PC-3 (cell line): Measurements from ENCODE around the gene NR3C1.

Source experiments
- EZH2phosphoT487 ChIP-seq: fragments of 300-600 bp; sonication (generic); IDR thresholded peaks from 2 replicates; pipeline ENCODE4 v1.6.1; 2018; ENCODE audit warnings: mild to moderate bottlenecking, antibody characterized with exemption, low read length, borderline replicate concordance
- TF ChIP-seq, protein P1 (sequence below): fragments of 300-600 bp; sonication (generic); conservative IDR thresholded peaks from 2 replicates; pipeline ENCODE4 v1.5.1; 2017; ENCODE audit warnings: antibody characterized with exemption, low read depth, mild to moderate bottlenecking, low read length

DNA sequence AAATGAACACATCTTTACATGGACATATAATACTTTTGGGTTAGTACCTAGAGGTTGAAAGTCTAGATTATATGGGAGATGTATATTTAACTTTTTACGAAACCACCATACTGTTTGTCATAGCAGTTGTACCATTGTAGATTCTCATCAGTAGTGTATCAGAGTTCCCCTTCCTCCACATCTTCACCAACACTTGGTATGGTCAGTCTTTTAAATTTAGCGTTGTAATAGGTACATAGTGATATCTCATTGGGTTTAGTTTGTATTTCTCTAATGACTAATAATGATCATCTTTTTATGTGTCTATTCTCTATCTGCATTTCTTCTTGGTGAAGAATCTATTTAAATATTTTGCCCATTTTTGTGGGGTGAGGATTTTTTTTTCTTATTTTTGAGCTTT is 137.5 kb downstream of the NR3C1 start:
- TF ChIP-seq, protein P1, sequence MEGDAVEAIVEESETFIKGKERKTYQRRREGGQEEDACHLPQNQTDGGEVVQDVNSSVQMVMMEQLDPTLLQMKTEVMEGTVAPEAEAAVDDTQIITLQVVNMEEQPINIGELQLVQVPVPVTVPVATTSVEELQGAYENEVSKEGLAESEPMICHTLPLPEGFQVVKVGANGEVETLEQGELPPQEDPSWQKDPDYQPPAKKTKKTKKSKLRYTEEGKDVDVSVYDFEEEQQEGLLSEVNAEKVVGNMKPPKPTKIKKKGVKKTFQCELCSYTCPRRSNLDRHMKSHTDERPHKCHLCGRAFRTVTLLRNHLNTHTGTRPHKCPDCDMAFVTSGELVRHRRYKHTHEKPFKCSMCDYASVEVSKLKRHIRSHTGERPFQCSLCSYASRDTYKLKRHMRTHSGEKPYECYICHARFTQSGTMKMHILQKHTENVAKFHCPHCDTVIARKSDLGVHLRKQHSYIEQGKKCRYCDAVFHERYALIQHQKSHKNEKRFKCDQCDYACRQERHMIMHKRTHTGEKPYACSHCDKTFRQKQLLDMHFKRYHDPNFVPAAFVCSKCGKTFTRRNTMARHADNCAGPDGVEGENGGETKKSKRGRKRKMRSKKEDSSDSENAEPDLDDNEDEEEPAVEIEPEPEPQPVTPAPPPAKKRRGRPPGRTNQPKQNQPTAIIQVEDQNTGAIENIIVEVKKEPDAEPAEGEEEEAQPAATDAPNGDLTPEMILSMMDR: no peak
- no peak for TF ChIP-seq EZH2phosphoT487
